ENCODE results near the gene PTPN21. TPM values are rescaled to one million over a fixed set of nuclear protein-coding genes. Genes with fewer than 3 reads are reported as not detected.
A peak's percentile ranks its signal among the peaks of the same experiment; 100 is the strongest.

PTPN21 gene
- total RNA-seq, 1 donor from 2014 or later, result 14.7 TPM

- no peak for DNase-seq (ENCODE audit: extremely low read depth, low read depth, low spot score)
These were observed 81.0 kb downstream of the PTPN21 start for GRCh38 chr14:88473791-88474190.

GRCh38 chr14:88470542-88471440, 84.0 kb downstream of the PTPN21 start:
- DNase-seq (ENCODE audit: extremely low read depth, low read depth, low spot score), result no peak

GRCh38 chr14:88468406-88468805, 86.4 kb downstream of the PTPN21 start:
- DNase-seq (ENCODE audit: extremely low read depth, low read depth, low spot score), result peak; percentile 3

- DNase-seq (ENCODE audit: extremely low read depth, low read depth, low spot score), result peak; percentile 10
These were observed 91.5 kb downstream of the PTPN21 start for GRCh38 chr14:88463318-88463717.

GRCh38 chr14:88454886-88455285, 99.9 kb downstream of the PTPN21 start:
- DNase-seq (ENCODE audit: extremely low read depth, low read depth, low spot score), result no peak

GRCh38 chr14:88452231-88452630, 102.6 kb downstream of the PTPN21 start:
- DNase-seq (ENCODE audit: extremely low read depth, low read depth, low spot score), result no peak

GRCh38 chr14:88439088-88439487, 115.7 kb downstream of the PTPN21 start:
- no peak for DNase-seq (ENCODE audit: extremely low read depth, low read depth, low spot score)

GRCh38 chr14:88437658-88438057, 117.1 kb downstream of the PTPN21 start:
- no peak for DNase-seq (ENCODE audit: extremely low read depth, low read depth, low spot score)

- DNase-seq (ENCODE audit: extremely low read depth, low read depth, low spot score), result no peak
These were observed 123.8 kb downstream of the PTPN21 start for GRCh38 chr14:88430976-88431375.

- no peak for DNase-seq (ENCODE audit: extremely low read depth, low read depth, low spot score)
These were observed 128.5 kb downstream of the PTPN21 start for GRCh38 chr14:88426271-88426670.

GRCh38 chr14:88424573-88424972, 130.2 kb downstream of the PTPN21 start:
- no peak for DNase-seq (ENCODE audit: extremely low read depth, low read depth, low spot score)

- no peak for DNase-seq (ENCODE audit: extremely low read depth, low read depth, low spot score)
These were observed 131.7 kb downstream of the PTPN21 start for GRCh38 chr14:88422919-88423650.

- DNase-seq (ENCODE audit: extremely low read depth, low read depth, low spot score), result no peak
These were observed 132.8 kb downstream of the PTPN21 start for GRCh38 chr14:88422047-88422446.

GRCh38 chr14:88421286-88421685, 133.5 kb downstream of the PTPN21 start:
- DNase-seq (ENCODE audit: extremely low read depth, low read depth, low spot score), result no peak

GRCh38 chr14:88420187-88420586, 134.6 kb downstream of the PTPN21 start:
- DNase-seq (ENCODE audit: extremely low read depth, low read depth, low spot score), result no peak

GRCh38 chr14:88417594-88417993, 137.2 kb downstream of the PTPN21 start:
- no peak for DNase-seq (ENCODE audit: extremely low read depth, low read depth, low spot score)

Other genes starting within 250 kb of the PTPN21 start
- gene KCNK10, start 231.7 kb downstream of the PTPN21 start, total RNA-seq, result not detected in 2 replicates
- 15.1 and 18.6 TPM in 2 replicates for gene SPATA7, start 169.3 kb downstream of the PTPN21 start, total RNA-seq
- gene ZC3H14, start 8.0 kb upstream of the PTPN21 start, total RNA-seq, result 45.7 and 46.1 TPM in 2 replicates
- gene EML5, start 237.9 kb upstream of the PTPN21 start, total RNA-seq, result under 0.01 TPM in 1 of 2 replicates, not detected in the other

Measured in glomerular endothelial cell (primary cell).